ENCODE data around the gene ALX4.

- no peak for TF ChIP-seq CTCF (conservative IDR thresholded peaks at IDR 0.05; ENCODE audit: low read length)
- TF ChIP-seq EZH2phosphoT487 (IDR thresholded peaks at IDR 0.05; ENCODE audit: borderline replicate concordance, low read depth, low read length): no peak
Observed at GRCh38 chr11:44264761-44265160, 45.2 kb downstream of the ALX4 start.

Data from OCI-LY7 (cell line).